Umbilical cord (tissue), 2 donors: ENCODE results near the gene FKBP15. TPM values are rescaled to one million over a fixed set of nuclear protein-coding genes. Genes with fewer than 3 reads are reported as not detected.
"Not testable (repeated sequence)": the region's sequence is repeated elsewhere in the genome, so short reads cannot be mapped to it uniquely, and the experiment has no call there.

ENCODE experiments used
- DNase-seq: peaks from one replicate; pipeline ENCODE4 v3.0.0-alpha.2; 2015; ENCODE audit warnings: low spot score
- total RNA-seq: library from RNA; depleted of rRNA; stranded (reverse); fragments of >200 nt; gene quantifications from one replicate; pipeline ENCODE4 v1.2.3, GENCODE V29; 2014; ENCODE audit warnings: low replicate concordance; ENCODE audit not compliant: insufficient read depth

FKBP15 gene
- total RNA-seq, 1 donor from 2014 or later = 17.8 TPM

GRCh38 chr9:113148781-113149510 is 72.1 kb downstream of the FKBP15 start:
- DNase-seq = no peak

- DNase-seq = no peak
Observed at GRCh38 chr9:113148372-113148705, 72.7 kb downstream of the FKBP15 start.

GRCh38 chr9:113143432-113144227 is 77.4 kb downstream of the FKBP15 start:
- no peak for DNase-seq

- not testable (repeated sequence) for DNase-seq
Observed at GRCh38 chr9:113140896-113141295, 80.2 kb downstream of the FKBP15 start.

GRCh38 chr9:113139953-113140352 is 81.1 kb downstream of the FKBP15 start:
- DNase-seq = no peak

- no peak for DNase-seq
Observed at GRCh38 chr9:113139225-113139829, 81.8 kb downstream of the FKBP15 start.

GRCh38 chr9:113138760-113139159 is 82.3 kb downstream of the FKBP15 start:
- DNase-seq = no peak

- DNase-seq = no peak
Observed at GRCh38 chr9:113137196-113138168, 83.6 kb downstream of the FKBP15 start.

GRCh38 chr9:113131689-113132151 is 89.4 kb downstream of the FKBP15 start:
- no peak for DNase-seq

GRCh38 chr9:113129884-113130283 is 91.2 kb downstream of the FKBP15 start:
- DNase-seq = no peak

GRCh38 chr9:113129466-113129865 is 91.6 kb downstream of the FKBP15 start:
- no peak for DNase-seq

- no peak for DNase-seq
Observed at GRCh38 chr9:113125386-113126035, 95.6 kb downstream of the FKBP15 start.

- not testable (repeated sequence) for DNase-seq
Observed at GRCh38 chr9:113118829-113119228, 102.2 kb downstream of the FKBP15 start.

Other genes starting within 250 kb of the FKBP15 start
- 1.7 TPM for gene ZNF883, start 209.1 kb downstream of the FKBP15 start, total RNA-seq
- 7.9 TPM for gene ZFP37, start 164.6 kb downstream of the FKBP15 start, total RNA-seq
- gene SLC31A2, start 70.3 kb downstream of the FKBP15 start, total RNA-seq = 8.9 TPM
- 11.8 TPM for gene SLC31A1, start 267 bp upstream of the FKBP15 start, total RNA-seq
- gene CDC26, start 54.3 kb upstream of the FKBP15 start, total RNA-seq = 35.2 TPM
- 26.0 TPM for gene PRPF4, start 54.4 kb upstream of the FKBP15 start, total RNA-seq
- 3.4 TPM for gene RNF183, start 82.1 kb upstream of the FKBP15 start, total RNA-seq
- gene WDR31, start 119.0 kb upstream of the FKBP15 start, total RNA-seq = 3.1 TPM
- gene BSPRY, start 128.3 kb upstream of the FKBP15 start, total RNA-seq = 2.6 TPM
- 12.5 TPM for gene HDHD3, start 155.7 kb upstream of the FKBP15 start, total RNA-seq
- 28.6 TPM for gene ALAD, start 180.0 kb upstream of the FKBP15 start, total RNA-seq
- gene POLE3, start 189.4 kb upstream of the FKBP15 start, total RNA-seq = 42.4 TPM
- 1.4 TPM for gene C9orf43, start 189.5 kb upstream of the FKBP15 start, total RNA-seq
- gene RGS3, start 242.4 kb upstream of the FKBP15 start, total RNA-seq = 42.1 TPM